MCF 10A (cell line): Measurements from ENCODE around the gene MKLN1. TPM values are rescaled to one million over a fixed set of nuclear protein-coding genes. Genes with fewer than 3 reads are reported as not detected.
A peak's percentile ranks its signal among the peaks of the same experiment; 100 is the strongest.

ENCODE experiments used
- BruUV-seq: library from RNA; stranded (reverse); fragments of 400-500 nt; replicated peaks from 2 replicates; lab custom pipeline; 2021; lab: Mats Ljungman, UMichigan
- CTCF ChIA-PET: fragments of 300-600 bp; sonication (Branson Sonifier 250); formaldehyde crosslinking; extraction: SDS; loops from one replicate; lab custom pipeline; 2021; ENCODE audit warnings: antibody characterized with exemption, inconsistent platforms; lab: Yijun Ruan, JAX
- POLR2A ChIA-PET: fragments of 300-600, 350-650 bp; sonication (Branson Sonifier 250); formaldehyde crosslinking; extraction: SDS; loops from one replicate; lab custom pipeline; 2020; ENCODE audit warnings: antibody characterized with exemption, inconsistent platforms; lab: Yijun Ruan, JAX
- DNase-seq: peaks from one replicate; pipeline ENCODE4 v3.0.0-alpha.2; 2018; ENCODE audit not compliant: unreplicated experiment
- H3K27ac Mint-ChIP-seq: one replicate; pipeline ENCODE4 v1.8.0; 2022; ENCODE audit warnings: mild to moderate bottlenecking, low read depth, mixed read lengths; ENCODE audit not compliant: unreplicated experiment
- H3K27me3 Mint-ChIP-seq: one replicate; pipeline ENCODE4 v1.8.0; 2022; ENCODE audit warnings: mixed read lengths; ENCODE audit not compliant: insufficient read depth, unreplicated experiment
- H3K36me3 Mint-ChIP-seq: one replicate; pipeline ENCODE4 v1.8.0; 2022; ENCODE audit warnings: mild to moderate bottlenecking, moderate library complexity, mixed read lengths; ENCODE audit not compliant: insufficient read depth, unreplicated experiment
- H3K4me1 Mint-ChIP-seq: one replicate; pipeline ENCODE4 v1.8.0; 2022; ENCODE audit warnings: mixed read lengths; ENCODE audit not compliant: insufficient read depth, unreplicated experiment
- H3K4me3 Mint-ChIP-seq: one replicate; pipeline ENCODE4 v1.8.0; 2022; ENCODE audit warnings: mild to moderate bottlenecking, moderate library complexity, mixed read lengths; ENCODE audit not compliant: unreplicated experiment
- H3K9me3 Mint-ChIP-seq: one replicate; pipeline ENCODE4 v1.8.0; 2022; ENCODE audit warnings: mixed read lengths; ENCODE audit not compliant: unreplicated experiment
- intact Hi-C: fragments of 100-400 bp; cut with micrococcal nuclease; formaldehyde crosslinking; loops from 2 replicates; pipeline ENCODE4 v1.14.1; 2022
- total RNA-seq: library from RNA; stranded (reverse); gene quantifications from 2 replicates; pipeline ENCODE4 v1.2.3, GENCODE V29; 2022
- TF ChIP-seq, protein P1 (sequence below): fragments of 200-600 bp; IDR thresholded peaks from one replicate; pipeline ENCODE4 v1.8.0; 2022; ENCODE audit warnings: antibody characterized with exemption, mild to moderate bottlenecking; ENCODE audit not compliant: unreplicated experiment

The MKLN1 gene
- total RNA-seq, 1 experiment from 2014 or later: 35.6 TPM

GRCh38 chr7:131322061-131322460 lies 5.6 kb upstream of the MKLN1 start:
- POLR2A ChIA-PET: no interaction called here

GRCh38 chr7:131322861-131323260 lies 4.8 kb upstream of the MKLN1 start:
- Mint-ChIP-seq H3K27ac (no peak overlapping the region), H3K9me3 (no peaks in the 10 kb centered on the region), H3K27me3 (no peaks in the 10 kb centered on the region), H3K36me3 (peaks cover 11% of the 10 kb centered on the region), H3K4me1 (no peaks in the 10 kb centered on the region), H3K4me3 (no peak overlapping the region)
- intact Hi-C loops: no loop called here
- CTCF ChIA-PET: no interaction called here
- TF ChIP-seq, protein P1, sequence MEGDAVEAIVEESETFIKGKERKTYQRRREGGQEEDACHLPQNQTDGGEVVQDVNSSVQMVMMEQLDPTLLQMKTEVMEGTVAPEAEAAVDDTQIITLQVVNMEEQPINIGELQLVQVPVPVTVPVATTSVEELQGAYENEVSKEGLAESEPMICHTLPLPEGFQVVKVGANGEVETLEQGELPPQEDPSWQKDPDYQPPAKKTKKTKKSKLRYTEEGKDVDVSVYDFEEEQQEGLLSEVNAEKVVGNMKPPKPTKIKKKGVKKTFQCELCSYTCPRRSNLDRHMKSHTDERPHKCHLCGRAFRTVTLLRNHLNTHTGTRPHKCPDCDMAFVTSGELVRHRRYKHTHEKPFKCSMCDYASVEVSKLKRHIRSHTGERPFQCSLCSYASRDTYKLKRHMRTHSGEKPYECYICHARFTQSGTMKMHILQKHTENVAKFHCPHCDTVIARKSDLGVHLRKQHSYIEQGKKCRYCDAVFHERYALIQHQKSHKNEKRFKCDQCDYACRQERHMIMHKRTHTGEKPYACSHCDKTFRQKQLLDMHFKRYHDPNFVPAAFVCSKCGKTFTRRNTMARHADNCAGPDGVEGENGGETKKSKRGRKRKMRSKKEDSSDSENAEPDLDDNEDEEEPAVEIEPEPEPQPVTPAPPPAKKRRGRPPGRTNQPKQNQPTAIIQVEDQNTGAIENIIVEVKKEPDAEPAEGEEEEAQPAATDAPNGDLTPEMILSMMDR: no peak
- BruUV-seq: no TSS peak
- DNase-seq: no peak
- POLR2A ChIA-PET: no interaction called here

More at GRCh38 chr7:131322061-131322460, 5.6 kb upstream of the MKLN1 start:
- Mint-ChIP-seq H3K4me3 (no peak overlapping the region), H3K27ac (no peak overlapping the region), H3K27me3 (no peaks in the 10 kb centered on the region), H3K36me3 (peaks cover 4% of the 10 kb centered on the region), H3K4me1 (no peaks in the 10 kb centered on the region), H3K9me3 (no peaks in the 10 kb centered on the region)
- DNase-seq: no peak
- TF ChIP-seq, protein P1: no peak
- CTCF ChIA-PET: interaction anchor here (1.2 kb wide), 1 partner anchor 19 kb away, joined by 4 read pairs; no protein-coding TSS in a partner anchor
- no TSS peak for BruUV-seq
- intact Hi-C loops: no loop called here

DNA sequence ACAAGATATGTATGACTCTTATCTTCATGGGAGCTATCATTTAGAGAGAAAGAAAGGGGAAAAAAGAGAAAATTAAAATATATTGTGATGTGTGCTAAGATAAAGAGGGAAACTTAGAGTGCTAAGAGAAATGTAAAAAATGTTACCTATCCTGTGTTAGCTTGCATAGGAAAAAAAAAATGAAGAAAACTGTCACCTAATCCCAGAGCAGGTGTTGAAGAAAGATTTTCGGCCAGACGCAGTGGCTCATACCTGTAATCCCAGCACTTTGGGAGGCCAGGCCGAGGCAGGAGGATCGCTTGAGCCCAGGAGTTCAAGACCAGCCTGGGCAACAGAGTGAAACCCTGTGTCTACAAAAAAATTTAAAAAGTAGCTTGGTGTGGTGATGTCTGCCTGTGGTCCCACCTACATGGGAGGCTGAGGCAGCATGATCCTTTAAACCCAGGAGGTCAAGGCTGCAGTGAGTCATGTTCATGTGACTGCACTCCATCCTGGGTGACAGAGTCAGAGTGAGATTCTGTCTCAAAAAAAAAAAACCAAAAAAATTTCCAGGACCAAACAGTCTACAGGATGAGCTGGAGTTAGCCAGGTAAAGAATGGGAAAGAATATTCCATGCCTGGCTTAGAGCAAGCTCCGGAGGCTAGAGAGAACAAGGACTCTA lies 2.4 kb upstream of the MKLN1 start:
- no peak for DNase-seq
- ChIA-PET CTCF (interaction anchor here (0.5 to 1.7 kb wide), 6 partner anchors 13 to 257 kb away, joined by 3 to 7 read pairs (median 4); no protein-coding TSS in a partner anchor), POLR2A (interaction anchor here (0.6 to 2.0 kb wide), 4 partner anchors 16 to 216 kb away, joined by 3 to 5 read pairs (median 4); no protein-coding TSS in a partner anchor)
- peaks cover 7% of the 10 kb centered on the region for H3K36me3 Mint-ChIP-seq
- H3K4me3 Mint-ChIP-seq: no peak overlapping the region
- no peaks in the 10 kb centered on the region for H3K9me3 Mint-ChIP-seq
- intact Hi-C loops: loop anchor here (5.0 kb wide), 1 partner anchor 163 kb away; no protein-coding TSS in a partner anchor
- TF ChIP-seq, protein P1: no peak
- H3K27ac Mint-ChIP-seq: no peak overlapping the region
- BruUV-seq: no TSS peak
- no peaks in the 10 kb centered on the region for H3K27me3 Mint-ChIP-seq
- H3K4me1 Mint-ChIP-seq: peaks cover 12% of the 10 kb centered on the region

DNA sequence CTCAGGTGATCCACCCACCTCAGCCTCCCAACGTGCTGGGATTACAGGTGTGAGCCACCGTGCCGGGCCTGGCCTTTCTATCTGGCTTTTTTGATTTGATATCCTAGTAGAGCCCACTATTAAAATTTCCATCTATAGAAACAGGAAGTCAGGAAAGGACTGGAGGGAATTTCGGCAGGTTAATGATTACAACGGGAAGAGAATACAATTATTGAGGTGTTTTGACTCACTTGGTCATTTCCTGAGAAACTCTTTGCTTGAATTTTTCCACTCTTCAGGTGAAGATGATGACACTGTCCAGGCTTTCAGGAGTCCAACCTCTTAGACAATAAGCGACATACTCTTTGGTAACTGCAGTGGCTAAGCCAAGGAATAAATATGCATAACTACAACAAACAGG lies 1.1 kb upstream of the MKLN1 start:
- no peak for DNase-seq
- H3K36me3 Mint-ChIP-seq: peaks cover 7% of the 10 kb centered on the region

More for the DNA sequence above, 1.1 kb upstream of the MKLN1 start:
- H3K27me3 Mint-ChIP-seq: no peaks in the 10 kb centered on the region
- no TSS peak for BruUV-seq
- peaks cover 16% of the 10 kb centered on the region for H3K4me1 Mint-ChIP-seq
- ChIA-PET CTCF (interaction anchor here (0.7 to 1.7 kb wide), 3 partner anchors 14 to 27 kb away, joined by 3 to 7 read pairs (median 3); no protein-coding TSS in a partner anchor), POLR2A (interaction anchor here (0.6 to 4.6 kb wide), 28 partner anchors 9 to 413 kb away, joined by 3 to 86 read pairs (median 4); no protein-coding TSS in a partner anchor)
- peak overlapping the region; percentile 99 for H3K27ac Mint-ChIP-seq
- H3K9me3 Mint-ChIP-seq: no peaks in the 10 kb centered on the region
- intact Hi-C loops: loop anchor here (5.0 kb wide), 1 partner anchor 164 kb away; no protein-coding TSS in a partner anchor
- peak overlapping the region; percentile 85 for H3K4me3 Mint-ChIP-seq
- TF ChIP-seq, protein P1: no peak
